OCI-LY7 (cell line): ENCODE measurements around the gene RAB5IF. TPM values are rescaled to one million over a fixed set of nuclear protein-coding genes. Genes with fewer than 3 reads are reported as not detected.
"Not testable (repeated sequence)": the region's sequence is repeated elsewhere in the genome, so short reads cannot be mapped to it uniquely, and the experiment has no call there.

Experiments used
- BruUV-seq: library from RNA; stranded (reverse); fragments of 400-500 nt; replicated peaks from 2 replicates; lab custom pipeline; 2021; lab: Mats Ljungman, UMichigan
- CTCF ChIA-PET: fragments of 300-600 bp; sonication (Branson Sonifier 250); formaldehyde crosslinking; loops from one replicate; lab custom pipeline; 2022; ENCODE audit warnings: antibody characterized with exemption; ENCODE audit not compliant: unreplicated experiment; lab: Charles Lee
- POLR2A ChIA-PET: fragments of 300-600 bp; sonication (Branson Sonifier 250); formaldehyde crosslinking; loops from one replicate; lab custom pipeline; 2022; ENCODE audit warnings: antibody characterized with exemption; lab: Charles Lee
- DNase-seq: peaks from one replicate; pipeline ENCODE4 v3.0.0-alpha.2; 2015; ENCODE audit warnings: low spot score
- H2AFZ ChIP-seq: fragments of 200-600 bp; sonication (generic), shearing (Covaris generic); 2 replicates; pipeline ENCODE4 v1.6.1; 2014; ENCODE audit warnings: mild to moderate bottlenecking, antibody characterized with exemption, low read length, moderate library complexity
- H3K27ac ChIP-seq: fragments of 200-600 bp; sonication (generic); 2 replicates; pipeline ENCODE4 v1.5.1; 2014; ENCODE audit warnings: mixed run types, low read depth, mild to moderate bottlenecking, moderate library complexity, low read length, inconsistent platforms; ENCODE audit not compliant: poor library complexity, severe bottlenecking
- H3K36me3 ChIP-seq: fragments of 200-600 bp; sonication (generic); 2 replicates; pipeline ENCODE4 v1.6.1; 2014; ENCODE audit warnings: mild to moderate bottlenecking, antibody characterized with exemption, low read length, moderate library complexity, mixed read lengths; ENCODE audit not compliant: insufficient read depth
- H3K4me1 ChIP-seq: fragments of 200-600 bp; sonication (generic); 2 replicates; pipeline ENCODE4 v1.5.1; 2014; ENCODE audit warnings: mild to moderate bottlenecking, low read length; ENCODE audit not compliant: insufficient read depth, poor library complexity, severe bottlenecking
- H3K4me2 ChIP-seq: fragments of 200-600 bp; sonication (generic); 2 replicates; pipeline ENCODE4 v1.6.1; 2014; ENCODE audit warnings: mild to moderate bottlenecking, low read length
- H3K4me3 ChIP-seq: fragments of 200-600 bp; sonication (generic); 2 replicates; pipeline ENCODE4 v1.5.1; 2014; ENCODE audit warnings: mild to moderate bottlenecking, low read depth, low read length; ENCODE audit not compliant: poor library complexity, severe bottlenecking
- H3K79me2 ChIP-seq: fragments of 200-600 bp; sonication (generic); 2 replicates; pipeline ENCODE4 v1.6.1; 2016; ENCODE audit warnings: low read depth, mild to moderate bottlenecking, low read length, moderate library complexity, mixed read lengths; ENCODE audit not compliant: insufficient read depth
- H3K9me2 ChIP-seq: fragments of 200-600 bp; sonication (generic); 2 replicates; pipeline ENCODE4 v1.6.1; 2016; ENCODE audit warnings: mild to moderate bottlenecking, low read length, mixed read lengths; ENCODE audit not compliant: insufficient read depth
- H3K9me3 ChIP-seq: fragments of 200-600 bp; sonication (generic); 2 replicates; pipeline ENCODE4 v1.6.1; 2014; ENCODE audit warnings: mild to moderate bottlenecking, mixed run types, low read length, mixed read lengths
- H4K20me1 ChIP-seq: fragments of 200-600 bp; sonication (generic); 2 replicates; pipeline ENCODE4 v1.6.1; 2014; ENCODE audit warnings: mild to moderate bottlenecking, antibody characterized with exemption, low read length, moderate library complexity, mixed read lengths; ENCODE audit not compliant: insufficient read depth
- CTCF ChIP-seq: fragments of 200-600 bp; sonication (generic); conservative IDR thresholded peaks from 2 replicates; pipeline ENCODE4 v1.5.1; 2014; ENCODE audit warnings: mild to moderate bottlenecking, antibody characterized with exemption, low read length, moderate library complexity, mixed read lengths
- EZH2phosphoT487 ChIP-seq: fragments of 200-600 bp; sonication (generic); IDR thresholded peaks from 2 replicates; pipeline ENCODE4 v1.6.1; 2018; ENCODE audit warnings: low read depth, borderline replicate concordance, mild to moderate bottlenecking, mixed run types, antibody characterized with exemption, low read length, moderate library complexity, mixed read lengths
- intact Hi-C: fragments of 100-400 bp; cut with micrococcal nuclease; formaldehyde crosslinking; loops from one replicate; pipeline ENCODE4 v1.10.0; 2022; ENCODE audit not compliant: unreplicated experiment
- total RNA-seq, 2 experiments: library from RNA; depleted of rRNA in 1 of 2; stranded (reverse); fragments of >200 nt in 1 of 2; shearing (Covaris generic) in 1 of 2; gene quantifications; 2 replicates each; pipeline ENCODE4 v1.2.3, GENCODE V29; 2014 to 2022

RAB5IF gene
- total RNA-seq, 2 experiments from 2014 or later = 66.6 to 94.8 TPM

- Histone ChIP-seq H3K4me2 (no peak overlapping the region), H2AFZ (no peak overlapping the region), H3K27ac (no peak overlapping the region), H3K9me2 (no peaks in the 10 kb centered on the region), H4K20me1 (no peaks in the 10 kb centered on the region), H3K79me2 (no peaks in the 10 kb centered on the region), H3K9me3 (peaks cover 6% of the 10 kb centered on the region; the same call in 1 of the 2 replicates), H3K4me3 (no peak overlapping the region), H3K36me3 (peaks cover 7% of the 10 kb centered on the region; the same call in 1 of the 2 replicates), H3K4me1 (no peaks in the 10 kb centered on the region)
- CTCF ChIA-PET = no interaction called here
- POLR2A ChIA-PET = no interaction called here
- TF ChIP-seq EZH2phosphoT487 = no peak
- TF ChIP-seq CTCF = no peak
- BruUV-seq = no TSS peak
- DNase-seq = no peak
- intact Hi-C loops = no loop called here
Observed at GRCh38 chr20:36563374-36563773, 42.2 kb upstream of the RAB5IF start.

GRCh38 chr20:36564078-36564725 is 41.4 kb upstream of the RAB5IF start:
- intact Hi-C loops, H2AFZ ChIP-seq, H3K27ac ChIP-seq, POLR2A ChIA-PET, H3K36me3 ChIP-seq, H3K79me2 ChIP-seq, CTCF ChIA-PET, H3K4me1 ChIP-seq, H3K9me2 ChIP-seq, H4K20me1 ChIP-seq, H3K9me3 ChIP-seq, BruUV-seq, H3K4me3 ChIP-seq, H3K4me2 ChIP-seq, DNase-seq: not testable (repeated sequence)

- H4K20me1 ChIP-seq, H3K4me2 ChIP-seq, CTCF ChIA-PET, H3K79me2 ChIP-seq, DNase-seq, H3K36me3 ChIP-seq, H3K27ac ChIP-seq, intact Hi-C loops, POLR2A ChIA-PET, H3K4me1 ChIP-seq, BruUV-seq, H3K4me3 ChIP-seq, H2AFZ ChIP-seq, H3K9me3 ChIP-seq, H3K9me2 ChIP-seq: not testable (repeated sequence)
Observed at GRCh38 chr20:36564726-36565121, 40.9 kb upstream of the RAB5IF start.
